HCEC 1CT (cell line): Measurements from ENCODE around the gene TTC33.
"Not testable (repeated sequence)": the region's sequence is repeated elsewhere in the genome, so short reads cannot be mapped to it uniquely, and the experiment has no call there.

Experiments used
- DNase-seq: peaks from one replicate; pipeline ENCODE4 v3.0.0-alpha.2; 2017

TTC33 gene, protein sequence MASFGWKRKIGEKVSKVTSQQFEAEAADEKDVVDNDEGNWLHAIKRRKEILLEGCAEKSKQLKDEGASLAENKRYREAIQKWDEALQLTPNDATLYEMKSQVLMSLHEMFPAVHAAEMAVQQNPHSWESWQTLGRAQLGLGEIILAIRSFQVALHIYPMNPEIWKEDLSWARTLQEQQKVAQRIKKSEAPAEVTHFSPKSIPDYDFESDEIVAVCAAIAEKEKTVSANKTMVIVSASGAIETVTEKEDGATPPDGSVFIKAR

DNA sequence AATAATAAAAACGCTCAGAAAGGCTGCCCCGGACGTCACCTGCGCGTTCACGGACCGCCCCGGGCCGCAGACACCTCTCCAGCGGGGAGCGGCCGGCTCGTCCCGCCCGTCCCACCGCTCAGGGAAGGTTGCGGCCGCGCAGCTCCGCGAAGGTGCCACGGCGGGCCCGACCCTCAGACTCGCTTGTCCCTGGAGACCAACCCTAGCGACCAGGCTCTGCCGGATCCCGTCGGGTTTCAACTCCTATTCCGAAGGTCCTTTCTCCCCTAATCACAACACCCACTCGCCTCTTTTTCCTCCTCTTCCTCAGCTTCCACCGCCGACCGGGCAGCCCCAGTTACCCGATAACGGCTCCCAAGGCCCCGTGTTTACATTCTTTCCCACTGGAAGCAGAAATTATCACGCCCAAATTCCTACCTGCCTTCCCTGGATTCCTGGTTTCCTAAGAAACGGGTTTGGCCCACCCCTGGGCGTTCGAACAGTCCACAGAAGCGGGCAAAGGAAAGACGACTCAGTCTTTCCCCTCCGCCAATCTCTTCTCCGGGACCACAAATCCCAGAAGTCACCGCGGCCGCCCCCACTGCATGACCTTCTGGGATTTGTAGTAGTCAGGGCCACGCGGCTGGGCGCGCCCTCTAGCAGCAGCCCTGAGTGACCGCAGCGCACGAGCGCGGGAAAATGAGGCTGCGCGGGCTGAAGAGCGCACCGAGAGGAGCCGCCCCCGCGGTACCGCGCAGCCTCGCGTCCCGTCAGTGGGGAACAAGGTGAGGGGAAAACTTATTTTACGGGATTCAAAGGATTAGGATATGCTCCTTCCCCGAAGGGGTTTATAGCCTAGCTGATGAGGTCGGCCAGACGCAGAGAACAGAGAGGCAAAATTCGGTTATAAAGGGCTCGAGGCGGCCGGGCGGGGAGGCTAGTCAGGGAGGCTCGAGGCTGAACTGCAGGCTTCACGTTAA is at the start of gene TTC33:
TTC33 (minus strand) TSS at position 555 of the 959 bp plus-strand sequence. CDS start 8,943 bp downstream, outside the sequence.
- DNase-seq: peak; percentile 96

DNA sequence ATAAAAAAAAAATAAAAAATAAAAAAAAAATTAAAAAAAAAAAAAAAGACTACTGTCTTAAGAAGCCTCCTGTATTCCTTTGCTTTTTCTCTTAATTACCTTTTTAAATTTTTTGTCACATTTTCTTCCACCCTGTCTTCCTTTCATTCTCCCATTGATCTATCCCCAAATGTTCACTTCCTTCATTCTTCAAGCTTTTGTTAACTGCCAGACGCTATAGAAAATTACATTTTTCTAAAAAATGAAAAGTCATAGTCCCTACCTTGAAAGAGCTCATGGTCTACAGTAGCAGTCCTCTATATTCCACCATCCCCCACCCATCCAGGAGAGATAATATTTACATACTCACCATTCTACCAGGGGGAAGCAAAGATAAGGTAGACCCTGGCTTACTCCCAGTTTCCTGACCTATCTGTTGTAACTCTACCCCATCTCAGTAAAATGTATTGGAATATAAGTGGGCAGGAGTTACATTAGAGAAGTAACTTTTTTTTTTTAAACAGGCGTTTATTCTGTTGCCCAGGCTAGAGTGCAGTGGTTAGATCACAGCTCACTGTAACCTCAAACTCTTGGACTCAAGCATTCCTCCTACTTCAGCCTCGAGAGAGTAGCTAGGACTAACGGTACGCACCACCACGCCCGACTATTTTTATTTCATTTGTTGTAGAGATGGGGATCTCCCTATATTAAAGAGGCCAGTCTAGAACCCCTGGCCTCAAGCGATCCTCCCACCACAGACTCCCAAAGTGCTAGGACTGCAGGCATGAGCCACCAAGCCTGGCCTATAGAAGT is 46.2 kb upstream of the TTC33 start:
- no peak for DNase-seq

DNA sequence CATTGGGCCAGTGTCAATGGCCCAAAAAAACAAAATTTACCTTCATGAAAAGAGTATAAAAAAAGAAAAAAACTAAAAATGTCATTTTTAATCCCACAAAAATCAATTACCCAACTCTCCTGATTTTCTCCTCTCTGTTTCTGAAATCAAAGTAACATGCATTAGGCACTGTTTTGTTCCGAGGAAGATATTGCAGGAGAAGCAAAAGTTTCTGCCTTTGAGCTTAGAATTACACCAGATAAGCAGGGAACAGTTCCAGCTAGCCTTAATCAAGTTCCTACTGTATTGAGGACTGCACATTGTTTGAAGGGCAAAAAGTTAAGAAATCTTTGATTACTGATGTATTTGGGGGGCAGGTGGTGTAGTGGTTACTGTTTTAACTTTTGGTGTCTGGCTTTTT is 43.5 kb upstream of the TTC33 start:
- no peak for DNase-seq

DNA sequence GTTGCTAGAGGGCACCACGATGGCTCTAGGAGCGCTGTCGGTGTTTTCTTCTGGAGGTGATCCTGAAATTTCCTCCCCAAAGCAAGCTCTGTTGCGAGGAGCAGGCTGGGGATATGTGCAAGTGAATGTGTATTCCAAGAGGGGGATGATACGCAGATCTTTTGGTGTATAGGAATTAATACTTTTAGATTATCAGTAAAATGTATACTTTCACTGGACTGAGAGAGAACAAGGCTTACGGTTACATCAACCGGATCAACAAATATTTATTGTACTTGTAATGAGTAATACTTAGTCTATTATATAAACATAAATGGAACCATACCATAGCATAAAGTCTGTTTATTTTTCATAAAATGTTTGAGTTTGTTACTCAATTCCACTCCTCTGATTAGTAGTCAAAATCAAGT is 43.0 kb upstream of the TTC33 start:
- DNase-seq: peak; percentile 72

DNA sequence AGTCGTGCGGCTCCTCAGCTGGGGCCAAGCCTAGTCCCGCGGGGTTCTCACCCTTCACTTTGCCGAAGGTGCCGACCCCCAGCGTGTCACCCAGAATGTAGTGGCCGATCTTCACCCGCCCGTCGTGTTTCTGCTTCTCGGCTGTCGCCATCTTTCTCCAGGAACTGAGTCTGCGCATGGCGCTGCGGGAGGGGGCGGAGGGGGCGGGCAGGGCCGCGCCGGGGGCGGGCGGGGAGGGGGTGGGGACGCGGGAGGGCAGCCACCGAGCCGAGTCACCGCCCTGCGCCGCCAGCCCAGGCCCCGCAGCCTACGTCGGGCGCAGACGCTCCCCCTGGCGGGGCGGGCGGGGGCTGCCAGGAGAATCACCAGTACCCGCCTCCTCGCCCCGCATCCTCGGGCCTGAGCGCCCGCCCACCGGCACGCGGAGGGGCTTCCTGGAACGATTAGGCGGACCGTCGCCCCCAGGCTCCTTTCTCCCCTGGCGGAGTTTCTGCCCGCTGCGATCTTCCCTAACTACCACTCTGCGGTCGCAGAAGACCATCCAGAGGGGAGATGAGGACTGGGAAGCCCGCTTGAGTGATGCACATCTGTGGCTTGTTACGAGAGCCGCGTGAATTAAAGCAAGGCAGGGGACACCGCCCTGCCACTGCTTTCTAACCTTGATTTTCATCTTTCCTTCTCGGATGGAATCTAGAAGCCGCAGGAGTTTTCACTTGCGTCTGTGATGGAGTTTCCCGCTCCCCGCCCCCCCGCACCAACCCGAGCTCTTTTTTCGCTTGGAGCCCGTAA is 42.4 kb upstream of the TTC33 start, which contains the start of gene PRKAA1:
PRKAA1 (minus strand) TSS at position 363 of the 789 bp plus-strand sequence; CDS start at position 178, 185 bp downstream.
- DNase-seq: peak; percentile 89

DNA sequence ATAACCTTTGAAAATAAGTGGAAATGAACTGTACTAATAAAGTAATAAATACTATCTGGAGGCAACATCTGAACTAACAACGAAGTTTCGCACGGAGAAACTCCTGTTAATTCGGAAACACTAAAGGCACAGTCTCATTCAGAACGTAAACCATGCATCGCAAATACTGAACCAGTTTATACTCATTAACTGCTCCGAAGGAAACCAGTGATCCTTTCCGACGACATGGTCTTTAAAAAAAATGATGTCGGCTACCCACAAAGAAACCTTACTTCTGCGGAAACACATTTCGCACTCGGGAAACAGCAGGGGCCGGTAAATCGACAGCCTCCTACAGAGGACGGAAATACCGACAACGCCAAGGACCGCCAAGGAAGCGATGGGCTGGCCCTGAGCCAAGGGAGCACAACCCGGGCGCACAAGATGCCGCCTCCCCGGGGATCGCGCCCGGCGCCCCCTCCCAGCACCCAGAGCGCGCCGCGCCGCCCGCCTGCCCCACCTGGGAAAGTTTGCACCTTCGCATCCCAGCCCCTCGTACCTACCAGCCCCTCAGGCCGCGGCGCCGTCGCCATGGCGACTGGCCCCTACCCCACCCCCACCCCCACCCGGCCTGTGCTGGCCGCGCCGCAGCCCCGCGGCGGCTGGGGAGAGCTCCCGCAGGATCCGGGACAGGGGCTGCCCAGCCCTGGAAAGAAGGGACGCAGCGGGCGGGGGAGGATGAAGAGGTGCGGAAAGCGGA is 41.7 kb upstream of the TTC33 start:
- DNase-seq: peak; percentile 76

DNA sequence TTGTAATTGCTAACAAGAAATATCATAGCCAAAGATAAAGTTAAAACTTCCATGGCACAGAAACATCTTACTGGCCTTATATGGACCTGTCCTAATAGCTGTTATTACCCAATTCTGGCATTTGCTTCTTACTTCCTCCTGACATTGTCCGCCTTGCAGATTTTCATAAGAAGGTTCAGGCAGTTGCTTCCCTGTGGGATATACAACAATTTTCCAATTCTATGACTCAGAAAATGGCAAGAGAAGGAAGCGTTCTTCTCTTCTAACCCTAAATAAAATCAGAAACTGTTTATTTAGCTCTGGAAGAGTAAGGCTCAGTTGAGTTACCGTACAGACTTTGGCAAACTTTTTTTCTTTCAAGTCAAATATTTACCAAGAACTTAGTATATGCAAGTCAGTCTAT is 40.7 kb upstream of the TTC33 start:
- DNase-seq: peak; percentile 82

DNA sequence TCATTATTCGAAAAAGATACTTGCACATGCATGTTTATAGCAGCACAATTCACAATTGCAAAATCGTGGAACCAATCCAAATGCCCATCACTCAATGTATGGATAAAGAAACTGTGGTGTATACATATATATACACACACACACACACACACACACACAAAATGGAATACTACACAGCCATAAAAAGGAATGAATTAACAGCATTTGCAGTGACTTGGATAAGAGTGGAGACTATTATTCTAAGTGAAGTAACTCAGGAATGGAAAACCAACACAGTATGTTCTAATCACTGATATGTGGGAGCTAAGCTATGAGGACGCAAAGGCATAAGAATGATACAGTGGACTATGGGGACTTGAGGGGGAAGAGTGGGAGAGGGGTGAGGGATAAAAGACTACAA is 39.1 kb upstream of the TTC33 start:
- DNase-seq: not testable (repeated sequence)

DNA sequence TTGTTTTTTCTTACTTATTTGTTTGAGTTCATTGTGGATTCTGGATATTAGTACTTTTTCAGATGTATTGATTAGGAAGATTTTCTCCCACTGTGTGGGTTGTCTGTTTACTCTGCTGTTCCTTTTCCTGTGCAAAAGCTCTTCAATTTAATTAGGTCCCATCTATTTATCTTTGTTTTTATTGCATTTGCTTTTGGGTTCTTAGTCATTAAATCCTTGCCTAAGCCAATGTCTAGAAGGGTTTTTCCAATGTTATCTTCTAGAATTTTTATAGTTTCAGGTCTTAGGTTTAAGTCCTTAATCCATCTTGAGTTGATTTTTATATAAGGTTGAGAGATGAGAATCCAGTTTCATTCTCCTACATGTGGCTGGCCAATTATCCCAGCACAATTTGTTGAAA is 38.6 kb upstream of the TTC33 start:
- not testable (repeated sequence) for DNase-seq

DNA sequence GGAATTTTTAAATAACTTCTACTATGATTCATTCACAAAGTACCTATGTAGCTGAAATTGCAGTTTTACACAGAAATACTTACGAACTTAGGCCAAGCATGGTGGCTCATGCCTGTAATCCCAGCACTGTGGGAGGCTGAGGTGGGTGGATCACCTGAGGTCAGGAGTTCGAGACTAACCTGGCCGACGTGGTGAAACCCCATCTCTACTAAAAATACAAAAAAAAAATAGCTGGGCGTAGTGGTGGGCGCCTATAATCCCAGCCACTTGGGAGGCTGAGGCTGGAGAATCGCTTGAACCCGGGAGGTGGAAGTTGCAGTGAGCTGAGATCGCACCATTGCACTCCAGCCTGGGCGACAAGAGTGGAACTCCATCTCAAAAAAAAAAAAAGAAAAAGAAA is 36.9 kb upstream of the TTC33 start:
- not testable (repeated sequence) for DNase-seq

DNA sequence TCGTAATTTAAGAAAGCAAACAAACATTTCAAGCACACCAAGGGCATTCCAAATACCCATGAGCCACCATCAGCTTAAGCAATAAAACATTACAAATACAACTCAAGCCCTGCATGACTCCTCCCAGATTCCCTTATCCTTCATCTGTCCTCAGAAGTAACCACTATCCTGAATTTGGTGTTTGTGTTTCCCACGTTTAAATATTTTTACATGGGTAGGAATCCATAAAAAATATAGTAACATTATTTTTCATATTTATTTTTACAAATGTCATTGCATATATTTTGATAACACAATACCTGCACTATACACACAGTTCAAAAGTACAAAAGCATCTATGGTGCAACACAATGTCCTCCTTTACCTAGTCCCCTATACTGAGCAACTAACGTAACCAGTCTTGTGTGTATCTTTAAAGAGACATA is 36.0 kb upstream of the TTC33 start:
- DNase-seq: peak; percentile 41

DNA sequence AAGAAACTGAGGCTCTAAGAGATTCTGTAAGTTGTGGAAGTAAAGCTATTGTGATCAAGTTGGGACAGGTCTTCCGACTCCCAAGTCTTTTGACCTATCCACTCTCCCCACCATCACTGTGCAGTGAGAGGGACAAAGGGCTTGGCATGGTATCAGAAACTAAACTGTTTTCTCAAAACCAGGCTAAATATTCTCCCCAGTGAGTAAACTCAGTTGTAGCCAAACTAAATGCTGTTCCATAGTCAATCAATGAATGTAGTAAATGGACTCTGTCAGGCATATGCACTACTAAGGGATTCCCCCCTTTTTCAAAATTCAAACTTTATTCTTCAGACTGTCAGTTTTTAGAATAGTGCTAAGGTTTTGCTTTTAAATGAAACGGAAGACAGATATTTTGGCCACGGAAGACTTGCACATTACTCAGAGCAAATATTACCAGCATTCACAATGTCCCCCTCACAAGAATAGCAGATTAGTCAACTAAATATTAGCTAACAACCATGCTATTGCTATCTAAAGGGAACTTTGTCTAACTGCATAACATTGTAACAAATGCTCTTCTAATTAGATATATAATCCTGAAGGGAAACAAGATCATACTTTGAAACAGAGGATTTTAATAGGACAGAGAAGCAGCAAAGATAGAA is 35.3 kb upstream of the TTC33 start:
- no peak for DNase-seq

DNA sequence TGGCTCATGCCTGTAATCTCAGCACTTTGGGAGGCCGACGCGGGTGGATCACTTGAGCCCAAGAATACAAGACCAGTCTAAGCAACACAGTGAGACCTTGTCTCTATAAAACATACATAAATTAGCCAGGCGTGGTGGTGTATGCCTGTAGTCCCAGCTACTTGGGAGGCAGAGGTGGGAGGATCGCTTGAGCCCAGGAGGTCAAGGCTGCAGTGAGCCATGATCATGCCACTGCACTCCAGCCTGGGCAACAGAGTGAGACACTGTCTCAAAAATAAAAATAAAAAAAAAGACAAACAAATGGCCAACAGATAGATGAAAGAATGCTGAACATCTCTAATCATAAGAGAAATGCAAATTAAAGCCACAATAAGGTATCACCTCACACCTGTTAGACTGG is 33.2 kb upstream of the TTC33 start:
- not testable (repeated sequence) for DNase-seq

DNA sequence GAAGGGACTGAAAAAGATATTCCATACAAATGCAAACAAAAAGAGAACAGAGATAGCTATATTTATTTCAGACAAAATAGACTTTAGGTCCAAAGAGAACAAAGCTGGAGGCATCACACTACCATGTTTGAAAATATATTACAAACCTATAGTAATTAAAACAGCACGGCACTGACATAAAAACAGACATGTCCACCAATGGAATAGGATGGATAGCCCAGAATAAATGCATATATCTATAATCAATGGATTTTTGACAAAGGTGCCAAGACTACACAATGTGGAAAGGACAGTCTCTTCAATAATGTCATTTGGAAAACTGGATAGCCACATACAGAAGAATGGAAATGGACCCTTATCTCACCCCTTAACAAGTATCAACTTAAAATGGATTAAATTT is 32.2 kb upstream of the TTC33 start:
- no peak for DNase-seq

DNA sequence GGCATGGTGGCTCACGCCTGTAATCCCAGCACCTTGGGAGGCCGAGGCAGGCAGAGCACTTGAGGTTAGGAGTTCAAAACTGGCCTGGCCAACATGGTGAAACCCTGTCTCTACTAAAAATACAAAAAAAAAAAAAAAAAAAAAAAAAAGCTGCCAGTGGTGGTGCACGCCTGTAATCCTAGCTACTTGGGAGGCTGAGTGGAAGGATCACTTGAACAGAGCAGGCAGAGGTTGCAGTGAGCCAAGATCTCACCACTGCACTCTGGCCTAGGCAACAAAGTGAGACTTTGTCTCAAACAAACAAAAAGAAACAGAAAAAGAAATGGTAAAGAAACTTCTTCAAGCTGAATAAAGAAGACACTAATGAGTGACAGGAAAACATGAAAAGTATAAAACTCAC is 30.9 kb upstream of the TTC33 start:
- not testable (repeated sequence) for DNase-seq

DNA sequence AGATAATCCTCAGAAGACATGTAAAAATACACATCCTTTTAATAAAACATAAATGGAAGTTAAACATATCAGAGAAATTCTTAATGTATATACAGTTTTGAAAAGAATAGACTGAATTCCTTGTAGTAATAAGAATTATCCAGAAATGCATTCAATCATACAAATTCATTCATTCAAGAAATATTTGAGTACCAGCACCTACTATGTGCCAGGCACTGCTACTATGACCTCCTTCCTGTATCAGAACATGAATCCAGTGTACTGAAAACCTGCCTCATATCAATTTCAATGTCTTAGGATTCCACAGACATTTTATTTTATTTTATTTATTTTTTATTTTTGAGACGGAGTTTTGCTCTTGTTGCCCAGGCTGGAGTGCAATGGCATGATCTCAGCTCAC is 29.2 kb upstream of the TTC33 start:
- no peak for DNase-seq

DNA sequence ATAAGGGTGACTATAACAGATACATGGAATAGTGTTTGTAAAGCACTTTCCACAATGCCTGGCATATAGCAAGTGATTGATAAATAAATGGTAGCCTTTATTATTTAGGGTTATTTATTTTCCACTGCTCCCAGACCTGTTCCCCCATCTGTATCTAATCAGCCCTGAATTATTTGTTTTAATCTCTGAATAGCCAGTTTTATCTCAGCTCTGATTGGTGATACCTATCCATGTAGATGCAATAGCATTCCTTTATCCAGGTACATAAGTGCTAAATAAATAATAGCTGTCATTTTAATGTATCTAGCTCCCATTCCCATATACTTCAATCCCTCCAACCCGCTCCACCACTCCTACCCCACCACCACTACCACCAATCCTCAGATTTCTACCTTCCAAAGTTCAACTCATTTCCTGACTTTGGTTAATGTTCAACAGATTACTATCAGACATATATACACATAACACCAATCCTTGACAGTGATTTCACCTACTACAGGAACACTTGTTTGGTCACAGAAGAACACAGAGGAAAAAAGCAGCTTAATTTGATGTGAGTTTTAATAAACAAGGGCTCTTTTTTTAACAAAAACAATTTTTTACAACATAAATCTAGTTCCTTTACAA is 28.4 kb upstream of the TTC33 start:
- no peak for DNase-seq

DNA sequence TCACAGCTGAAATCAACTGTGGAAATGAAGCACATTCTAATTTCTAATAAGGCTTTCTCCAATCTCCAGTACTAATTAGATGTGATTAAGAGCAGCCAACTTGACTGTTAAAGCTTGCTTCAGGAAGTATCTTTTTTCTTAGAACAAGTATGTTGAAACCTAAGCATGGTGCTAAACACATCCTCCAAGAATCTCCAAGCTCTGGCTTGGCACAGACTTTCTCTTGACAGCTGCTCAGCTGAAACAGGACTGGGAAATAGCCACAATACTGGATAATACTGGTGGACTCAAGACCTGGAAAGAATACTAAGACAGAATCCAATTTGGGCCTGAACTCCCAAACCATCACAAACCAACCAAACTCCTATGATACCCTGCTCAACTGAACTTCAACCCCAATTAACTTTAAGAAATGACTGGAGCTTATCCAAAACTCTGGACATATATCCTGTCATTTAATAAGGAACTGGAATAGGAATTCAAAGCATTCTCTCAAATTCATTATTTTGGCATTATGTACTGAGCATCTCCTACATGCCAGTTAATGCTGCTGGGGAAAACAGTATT is 26.2 kb upstream of the TTC33 start:
- peak; percentile 47 for DNase-seq

DNA sequence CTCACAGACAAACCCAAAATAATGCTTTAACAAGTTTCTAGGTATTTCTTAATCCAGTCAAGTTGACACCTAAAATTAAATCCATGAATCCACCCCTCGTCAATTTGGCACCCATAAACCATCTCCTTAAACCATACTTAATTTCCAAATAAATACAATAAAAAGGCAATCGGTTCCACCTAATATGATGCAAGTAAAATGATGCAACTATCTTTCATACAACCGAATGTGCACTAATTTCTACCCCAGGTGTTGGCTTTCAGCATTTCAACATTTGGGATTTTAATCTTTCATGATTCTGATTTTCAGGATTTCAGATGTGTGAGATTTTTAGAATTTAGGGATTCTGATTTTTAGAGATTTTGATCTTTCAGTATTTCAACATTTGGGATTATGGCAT is 25.1 kb upstream of the TTC33 start:
- no peak for DNase-seq

DNA sequence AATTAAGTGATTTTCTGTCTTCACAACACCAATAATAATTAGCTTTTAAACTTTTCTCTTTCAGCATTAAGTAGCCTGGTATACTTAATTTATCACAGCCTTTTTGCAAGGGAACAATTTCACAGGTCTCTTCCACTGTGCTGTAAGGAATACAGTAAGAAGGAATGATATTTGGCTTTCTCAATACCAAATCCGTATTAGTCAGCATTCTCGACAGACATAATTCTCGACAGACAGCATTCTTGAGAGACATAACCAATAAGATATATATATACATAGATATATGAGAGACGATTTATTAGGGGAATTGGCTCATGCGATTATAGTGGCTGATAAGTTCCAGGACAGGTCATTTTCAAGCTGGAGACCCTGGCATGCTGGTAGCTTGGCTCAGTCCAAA is 24.4 kb upstream of the TTC33 start:
- DNase-seq: no peak
